ENCODE results near the gene GARNL3. TPM values are rescaled to one million over a fixed set of nuclear protein-coding genes. Genes with fewer than 3 reads are reported as not detected.

The GARNL3 gene
- total RNA-seq, 1 donor from 2014 or later = 3.3 TPM

DNA sequence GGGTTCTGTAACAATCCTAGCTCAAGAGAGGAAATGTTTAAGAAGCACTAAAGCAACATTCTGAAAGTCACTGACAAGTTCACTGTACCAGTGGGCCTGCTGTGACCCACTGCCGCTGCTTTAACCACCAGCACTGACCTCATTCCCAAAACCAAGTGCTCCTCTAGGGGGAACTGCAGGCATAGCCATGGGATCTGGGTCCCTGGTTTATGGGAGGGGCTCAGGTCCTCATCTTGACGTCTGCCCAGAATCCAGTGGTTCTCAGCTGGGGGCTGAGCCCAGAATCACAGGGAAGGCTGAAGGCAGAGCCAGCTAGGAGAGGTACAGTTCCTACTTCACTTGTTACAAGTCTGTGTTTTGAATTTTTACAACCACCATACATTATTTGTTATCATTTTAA lies 96.3 kb downstream of the GARNL3 start:
- Mint-ChIP-seq H3K27me3 (ENCODE audit: unreplicated experiment) (no peaks in the 10 kb centered on the region), H3K9me3 (ENCODE audit: unreplicated experiment) (no peaks in the 10 kb centered on the region), H3K4me3 (ENCODE audit: unreplicated experiment) (no peak overlapping the region), H3K36me3 (ENCODE audit: low read depth, unreplicated experiment) (no peaks in the 10 kb centered on the region), H3K27ac (ENCODE audit: unreplicated experiment) (no peak overlapping the region), H3K4me1 (ENCODE audit: unreplicated experiment) (no peaks in the 10 kb centered on the region)
- DNase-seq (ENCODE audit: low spot score) = no peak
- TF ChIP-seq, protein P1, sequence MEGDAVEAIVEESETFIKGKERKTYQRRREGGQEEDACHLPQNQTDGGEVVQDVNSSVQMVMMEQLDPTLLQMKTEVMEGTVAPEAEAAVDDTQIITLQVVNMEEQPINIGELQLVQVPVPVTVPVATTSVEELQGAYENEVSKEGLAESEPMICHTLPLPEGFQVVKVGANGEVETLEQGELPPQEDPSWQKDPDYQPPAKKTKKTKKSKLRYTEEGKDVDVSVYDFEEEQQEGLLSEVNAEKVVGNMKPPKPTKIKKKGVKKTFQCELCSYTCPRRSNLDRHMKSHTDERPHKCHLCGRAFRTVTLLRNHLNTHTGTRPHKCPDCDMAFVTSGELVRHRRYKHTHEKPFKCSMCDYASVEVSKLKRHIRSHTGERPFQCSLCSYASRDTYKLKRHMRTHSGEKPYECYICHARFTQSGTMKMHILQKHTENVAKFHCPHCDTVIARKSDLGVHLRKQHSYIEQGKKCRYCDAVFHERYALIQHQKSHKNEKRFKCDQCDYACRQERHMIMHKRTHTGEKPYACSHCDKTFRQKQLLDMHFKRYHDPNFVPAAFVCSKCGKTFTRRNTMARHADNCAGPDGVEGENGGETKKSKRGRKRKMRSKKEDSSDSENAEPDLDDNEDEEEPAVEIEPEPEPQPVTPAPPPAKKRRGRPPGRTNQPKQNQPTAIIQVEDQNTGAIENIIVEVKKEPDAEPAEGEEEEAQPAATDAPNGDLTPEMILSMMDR (IDR thresholded peaks at IDR 0.05; ENCODE audit: unreplicated experiment) = no peak

DNA sequence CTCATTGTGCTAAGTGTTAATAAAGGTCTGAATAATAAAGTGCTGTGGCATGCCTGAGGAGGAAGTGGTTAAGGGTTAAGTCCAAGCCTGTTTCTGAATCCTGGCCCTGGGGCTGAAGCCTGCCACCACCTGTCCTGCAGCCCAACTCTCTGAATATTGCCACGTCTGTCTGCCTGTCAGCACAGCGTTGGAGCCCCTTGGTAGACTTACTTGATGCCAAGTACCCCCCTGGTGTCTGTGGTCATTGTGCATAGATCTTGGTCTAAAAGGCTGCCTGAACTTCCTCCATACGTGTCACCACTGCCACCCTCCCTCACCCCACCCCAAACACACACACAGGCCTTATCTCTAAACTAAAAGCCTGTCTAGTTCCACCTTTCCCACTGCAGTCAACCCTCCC lies 97.0 kb downstream of the GARNL3 start:
- H3K9me3 Mint-ChIP-seq (ENCODE audit: unreplicated experiment) = no peaks in the 10 kb centered on the region
- no peak overlapping the region for H3K27ac Mint-ChIP-seq (ENCODE audit: unreplicated experiment)
- no peaks in the 10 kb centered on the region for H3K27me3 Mint-ChIP-seq (ENCODE audit: unreplicated experiment)
- no peak for DNase-seq (ENCODE audit: low spot score)
- H3K36me3 Mint-ChIP-seq (ENCODE audit: low read depth, unreplicated experiment) = no peaks in the 10 kb centered on the region
- H3K4me3 Mint-ChIP-seq (ENCODE audit: unreplicated experiment) = no peak overlapping the region
- H3K4me1 Mint-ChIP-seq (ENCODE audit: unreplicated experiment) = no peaks in the 10 kb centered on the region
- TF ChIP-seq, protein P1 (IDR thresholded peaks at IDR 0.05; ENCODE audit: unreplicated experiment) = no peak

DNA sequence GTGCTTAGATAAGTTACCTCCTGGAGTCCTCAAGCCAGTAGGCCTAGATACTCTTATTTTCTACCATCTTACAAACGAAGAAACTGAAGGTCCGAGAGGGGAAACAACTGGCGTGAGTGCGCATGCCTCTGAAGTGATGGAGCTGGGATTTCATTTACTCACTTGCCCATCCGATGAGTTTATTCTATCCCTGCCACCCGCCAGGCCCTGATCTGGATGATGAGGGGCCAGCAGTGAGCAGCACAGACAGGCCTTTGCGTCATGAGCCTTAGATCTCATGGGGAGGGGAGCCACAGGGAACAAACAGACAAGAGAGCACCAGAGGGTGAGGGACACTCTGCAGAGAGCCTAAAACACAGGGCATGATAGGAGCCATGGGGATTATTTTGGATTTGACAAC lies 98.3 kb downstream of the GARNL3 start:
- H3K36me3 Mint-ChIP-seq (ENCODE audit: low read depth, unreplicated experiment) = no peaks in the 10 kb centered on the region
- H3K4me3 Mint-ChIP-seq (ENCODE audit: unreplicated experiment) = no peak overlapping the region
- TF ChIP-seq, protein P1 (IDR thresholded peaks at IDR 0.05; ENCODE audit: unreplicated experiment) = no peak
- no peak overlapping the region for H3K27ac Mint-ChIP-seq (ENCODE audit: unreplicated experiment)
- H3K27me3 Mint-ChIP-seq (ENCODE audit: unreplicated experiment) = no peaks in the 10 kb centered on the region
- no peak for DNase-seq (ENCODE audit: low spot score)
- H3K9me3 Mint-ChIP-seq (ENCODE audit: unreplicated experiment) = no peaks in the 10 kb centered on the region
- H3K4me1 Mint-ChIP-seq (ENCODE audit: unreplicated experiment) = no peaks in the 10 kb centered on the region

DNA sequence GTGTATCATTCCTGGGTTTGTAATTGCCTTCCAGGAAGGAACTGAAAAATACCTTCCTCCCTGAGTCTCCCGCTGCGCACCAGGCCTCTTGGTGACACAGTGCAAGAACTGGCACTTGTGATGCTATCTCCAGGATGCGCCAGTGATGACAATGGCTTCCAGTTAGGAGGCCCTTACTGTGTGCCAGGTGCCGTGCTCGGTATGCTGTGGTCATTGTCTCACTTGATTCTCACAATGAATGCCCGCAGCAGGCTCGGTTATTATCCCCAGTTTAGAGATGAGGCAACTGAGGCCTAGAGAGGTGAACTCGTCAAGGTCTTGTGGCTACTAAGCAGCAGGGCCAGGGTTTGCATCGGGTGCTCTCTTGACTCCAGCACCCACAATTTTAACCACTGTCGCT lies 100.9 kb downstream of the GARNL3 start:
- H3K27me3 Mint-ChIP-seq (ENCODE audit: unreplicated experiment) = peaks cover under 1% of the 10 kb centered on the region

DNA sequence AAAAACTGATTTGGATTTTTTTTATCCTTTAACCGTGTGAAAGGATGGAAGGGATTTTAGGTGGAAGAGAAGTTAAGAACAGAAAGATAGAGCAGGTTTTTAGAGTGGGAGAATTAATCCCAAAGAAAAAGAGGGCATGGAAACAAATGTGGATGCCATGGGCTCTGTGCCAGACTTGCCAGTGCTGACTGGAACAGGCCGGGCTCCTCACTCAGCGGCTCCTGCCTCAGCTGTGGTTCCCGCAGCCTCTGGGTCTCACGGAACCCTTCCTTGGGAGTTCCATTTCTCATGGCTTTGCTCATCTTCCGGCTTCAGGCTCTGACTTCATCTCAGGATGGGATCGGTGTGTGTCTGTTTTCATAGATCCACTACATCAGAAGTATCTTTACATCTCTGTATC lies 102.0 kb downstream of the GARNL3 start:
- peaks cover 4% of the 10 kb centered on the region for H3K27me3 Mint-ChIP-seq (ENCODE audit: unreplicated experiment)
- TF ChIP-seq, protein P1 (IDR thresholded peaks at IDR 0.05; ENCODE audit: unreplicated experiment) = no peak
- no peaks in the 10 kb centered on the region for H3K36me3 Mint-ChIP-seq (ENCODE audit: low read depth, unreplicated experiment)
- H3K4me3 Mint-ChIP-seq (ENCODE audit: unreplicated experiment) = no peak overlapping the region
- no peak for DNase-seq (ENCODE audit: low spot score)
- H3K9me3 Mint-ChIP-seq (ENCODE audit: unreplicated experiment) = no peaks in the 10 kb centered on the region
- H3K4me1 Mint-ChIP-seq (ENCODE audit: unreplicated experiment) = peaks cover 10% of the 10 kb centered on the region
- H3K27ac Mint-ChIP-seq (ENCODE audit: unreplicated experiment) = no peak overlapping the region

More for the DNA sequence above, 100.9 kb downstream of the GARNL3 start:
- Mint-ChIP-seq H3K4me3 (ENCODE audit: unreplicated experiment) (no peak overlapping the region), H3K4me1 (ENCODE audit: unreplicated experiment) (peaks cover 10% of the 10 kb centered on the region), H3K27ac (ENCODE audit: unreplicated experiment) (no peak overlapping the region), H3K36me3 (ENCODE audit: low read depth, unreplicated experiment) (no peaks in the 10 kb centered on the region), H3K9me3 (ENCODE audit: unreplicated experiment) (no peaks in the 10 kb centered on the region)
- DNase-seq (ENCODE audit: low spot score) = no peak
- TF ChIP-seq, protein P1 (IDR thresholded peaks at IDR 0.05; ENCODE audit: unreplicated experiment) = no peak
